ENCODE measurements around the gene LIFR.
"Not testable (repeated sequence)": the region's sequence is repeated elsewhere in the genome, so short reads cannot be mapped to it uniquely, and the experiment has no call there.

LIFR gene

GRCh38 chr5:38579105-38579504 is 22.7 kb upstream of the LIFR start:
- no peak for ATAC-seq

GRCh38 chr5:38576961-38577684 is 20.7 kb upstream of the LIFR start:
- no peak for ATAC-seq

GRCh38 chr5:38576442-38576841 is 20.0 kb upstream of the LIFR start:
- ATAC-seq = no peak

GRCh38 chr5:38575476-38575875 is 19.0 kb upstream of the LIFR start:
- no peak for ATAC-seq

- ATAC-seq = no peak
These were observed 17.6 kb upstream of the LIFR start for GRCh38 chr5:38574009-38574408.

- ATAC-seq = no peak
These were observed 17.1 kb upstream of the LIFR start for GRCh38 chr5:38573521-38573920.

- ATAC-seq = no peak
These were observed 12.7 kb upstream of the LIFR start for GRCh38 chr5:38569180-38569579.

GRCh38 chr5:38567306-38567705 is 10.9 kb upstream of the LIFR start:
- not testable (repeated sequence) for ATAC-seq

- ATAC-seq = no peak
These were observed 7.2 kb upstream of the LIFR start for GRCh38 chr5:38563624-38564023.

GRCh38 chr5:38562444-38563210 is 6.2 kb upstream of the LIFR start:
- no peak for ATAC-seq

- no peak for ATAC-seq
These were observed 3.0 kb upstream of the LIFR start for GRCh38 chr5:38559428-38559827.

- no peak for ATAC-seq
These were observed 1.3 kb upstream of the LIFR start for GRCh38 chr5:38557792-38558191.

- no peak for ATAC-seq
These were observed 863 bp upstream of the LIFR start for GRCh38 chr5:38557308-38557710.

- peak; percentile 35 to 49 for ATAC-seq
These were observed 303 bp downstream of the LIFR start for GRCh38 chr5:38556088-38556598.

GRCh38 chr5:38555354-38556087 is 925 bp downstream of the LIFR start:
- no peak for ATAC-seq

- ATAC-seq = no peak
These were observed 1.6 kb downstream of the LIFR start for GRCh38 chr5:38554861-38555260.

- ATAC-seq = no peak
These were observed 2.0 kb downstream of the LIFR start for GRCh38 chr5:38554403-38554802.

GRCh38 chr5:38553001-38553521 is 3.4 kb downstream of the LIFR start:
- no peak for ATAC-seq

- no peak for ATAC-seq
These were observed 5.1 kb downstream of the LIFR start for GRCh38 chr5:38551030-38552017.

- ATAC-seq = no peak
These were observed 8.2 kb downstream of the LIFR start for GRCh38 chr5:38548064-38548759.

- no peak for ATAC-seq
These were observed 9.2 kb downstream of the LIFR start for GRCh38 chr5:38547257-38547656.

All from activated CD4-positive, CD25-positive, alpha-beta regulatory T cell treated with anti-CD3 and anti-CD28 coated beads, Interleukin-2, amount 50 U/mL, for 24 hours (primary cell).